Measurements from ENCODE around the gene KHNYN. TPM values are rescaled to one million over a fixed set of nuclear protein-coding genes. Genes with fewer than 3 reads are reported as not detected.

The KHNYN gene
- polyA plus RNA-seq, 5 donors: 41.3 to 53.1 (median 50.2) TPM

GRCh38 chr14:24422261-24422660 lies 7.5 kb upstream of the KHNYN start:
- no peak for DNase-seq

GRCh38 chr14:24422694-24423601 lies 6.8 kb upstream of the KHNYN start:
- no peak for DNase-seq

- no peak for DNase-seq
Observed at GRCh38 chr14:24425704-24426103, 4.0 kb upstream of the KHNYN start.

- DNase-seq: no peak
Observed at GRCh38 chr14:24426150-24426911, 3.4 kb upstream of the KHNYN start.

- DNase-seq: no peak
Observed at GRCh38 chr14:24426912-24427536, 2.7 kb upstream of the KHNYN start.

GRCh38 chr14:24427537-24428508 lies 1.9 kb upstream of the KHNYN start:
- no peak for DNase-seq

- no peak for DNase-seq
Observed at GRCh38 chr14:24428628-24429394, 943 bp upstream of the KHNYN start.

GRCh38 chr14:24430143-24430681 lies 458 bp downstream of the KHNYN start:
- DNase-seq: peak; percentile 73 to 79

GRCh38 chr14:24430682-24431568 lies 1.2 kb downstream of the KHNYN start:
- no peak for DNase-seq

- peak; percentile 76 to 80 for DNase-seq
Observed at GRCh38 chr14:24431569-24432258, 2.0 kb downstream of the KHNYN start.

- DNase-seq: no peak
Observed at GRCh38 chr14:24432259-24433131, 2.7 kb downstream of the KHNYN start.

GRCh38 chr14:24434036-24434435 lies 4.3 kb downstream of the KHNYN start:
- no peak for DNase-seq

- no peak for DNase-seq
Observed at GRCh38 chr14:24434676-24435075, 4.9 kb downstream of the KHNYN start.

GRCh38 chr14:24435192-24435810 lies 5.5 kb downstream of the KHNYN start:
- DNase-seq: no peak

- DNase-seq: no peak
Observed at GRCh38 chr14:24435998-24436354, 6.2 kb downstream of the KHNYN start.

GRCh38 chr14:24436355-24437019 lies 6.7 kb downstream of the KHNYN start:
- peak in 1 of 2 donors; percentile 72 for DNase-seq

Data from right lung (tissue), 5 donors.